Measurements from ENCODE around the gene LDHA. TPM values are rescaled to one million over a fixed set of nuclear protein-coding genes. Genes with fewer than 3 reads are reported as not detected.
"Not testable (repeated sequence)": the region's sequence is repeated elsewhere in the genome, so short reads cannot be mapped to it uniquely, and the experiment has no call there.

The LDHA gene
- total RNA-seq, 1 donor from 2014 or later = 422 TPM

GRCh38 chr11:18394928-18395734 lies 768 bp downstream of the LDHA start:
- Histone ChIP-seq H3K4me3 (peak overlapping the region; percentile 85 to 99), H3K27ac (peak overlapping the region; percentile 94 to 98), H3K27me3 (no peaks in the 10 kb centered on the region), H3K4me1 (peaks cover 5 to 18% of the 10 kb centered on the region in 2 donors), H3K9me3 (no peaks in the 10 kb centered on the region), H3K36me3 (peaks cover 35 to 37% of the 10 kb centered on the region in 2 donors)
- intact Hi-C loops (cut with DNase I) = loop anchor here (1.0 to 10.0 kb wide), 7 partner anchors 11 to 1040 kb away; partner anchors contain the start of genes NCR3LG1, TMEM86A, TSG101 and UEVLD
- DNase-seq (ENCODE audit: low spot score in 2 of 2) = peak in 1 of 2 donors; percentile 72
- no peak for TF ChIP-seq CTCF (IDR thresholded peaks at IDR 0.05)

DNA sequence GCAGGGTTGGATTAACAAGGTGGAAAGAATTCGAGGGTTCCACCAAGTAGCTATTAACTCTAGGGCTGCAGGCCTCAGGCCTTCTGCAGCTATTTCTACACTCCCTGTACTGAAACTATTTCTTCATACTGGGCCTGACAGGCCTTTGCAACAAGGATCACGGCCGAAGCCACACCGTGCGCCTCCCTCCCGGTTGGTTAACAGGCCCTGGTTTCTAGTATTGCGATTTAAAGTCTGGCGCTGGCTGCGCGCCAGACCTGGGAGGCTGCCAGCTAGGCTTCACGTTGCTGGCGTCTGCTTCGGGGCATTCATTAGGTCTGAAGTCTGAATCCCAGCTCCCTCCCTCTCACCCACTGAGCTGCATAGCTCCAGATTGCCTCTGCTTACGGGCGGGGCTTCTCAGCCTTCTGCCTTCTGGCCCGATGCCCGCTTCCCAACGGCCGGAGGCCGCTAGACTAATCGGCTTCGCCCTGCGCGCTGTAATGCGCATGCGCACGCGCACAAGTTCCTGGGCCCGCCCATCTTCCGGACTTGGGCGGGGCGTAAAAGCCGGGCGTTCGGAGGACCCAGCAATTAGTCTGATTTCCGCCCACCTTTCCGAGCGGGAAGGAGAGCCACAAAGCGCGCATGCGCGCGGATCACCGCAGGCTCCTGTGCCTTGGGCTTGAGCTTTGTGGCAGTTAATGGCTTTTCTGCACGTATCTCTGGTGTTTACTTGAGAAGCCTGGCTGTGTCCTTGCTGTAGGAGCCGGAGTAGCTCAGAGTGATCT lies 1.6 kb downstream of the LDHA start:
- H3K27me3 ChIP-seq = no peaks in the 10 kb centered on the region
- intact Hi-C loops (cut with DNase I) = loop anchor here (1.0 to 10.0 kb wide), 7 partner anchors 74 to 1041 kb away; partner anchors contain the start of genes GTF2H1, HPS5, NCR3LG1 and SPTY2D1
- peak overlapping the region; percentile 85 to 99 for H3K4me3 ChIP-seq
- H3K27ac ChIP-seq = peak overlapping the region; percentile 94 to 98
- H3K4me1 ChIP-seq = peaks cover 5 to 18% of the 10 kb centered on the region in 2 donors
- H3K36me3 ChIP-seq = peaks cover 43 to 44% of the 10 kb centered on the region in 2 donors
- peak; percentile 91 to 98 for DNase-seq (ENCODE audit: low spot score in 2 of 2)
- TF ChIP-seq CTCF (IDR thresholded peaks at IDR 0.05) = no peak
- H3K9me3 ChIP-seq = no peaks in the 10 kb centered on the region

DNA sequence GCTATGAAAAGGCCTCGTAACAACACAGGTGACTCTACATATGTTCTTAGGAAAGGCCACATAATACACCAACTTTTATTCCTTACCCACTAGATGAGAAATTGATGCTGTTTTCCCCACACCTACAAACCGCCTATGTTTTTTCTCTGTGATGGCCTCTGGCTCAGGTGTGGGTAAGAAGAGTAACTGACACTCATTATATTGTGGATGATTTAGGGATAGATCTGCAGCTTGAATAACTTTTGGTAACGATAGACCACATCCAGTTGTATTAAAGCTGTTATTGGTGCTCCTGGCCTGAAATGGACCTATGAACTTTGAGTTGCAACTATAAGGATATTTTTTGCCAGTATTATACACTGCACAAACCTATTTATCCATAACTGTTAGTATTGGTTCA lies 3.6 kb downstream of the LDHA start:
- DNase-seq (ENCODE audit: low spot score in 2 of 2) = no peak
- intact Hi-C loops (cut with DNase I) = loop anchor here (5.0 to 10.0 kb wide), 4 partner anchors 129 to 1043 kb away; partner anchors contain the start of genes NCR3LG1, TSG101 and UEVLD
- Histone ChIP-seq H3K27ac (no peak overlapping the region), H3K4me1 (peaks cover 5 to 18% of the 10 kb centered on the region in 2 donors), H3K9me3 (no peaks in the 10 kb centered on the region), H3K27me3 (no peaks in the 10 kb centered on the region), H3K4me3 (no peak overlapping the region), H3K36me3 (peaks cover 62 to 64% of the 10 kb centered on the region in 2 donors)
- no peak for TF ChIP-seq CTCF (IDR thresholded peaks at IDR 0.05)

DNA sequence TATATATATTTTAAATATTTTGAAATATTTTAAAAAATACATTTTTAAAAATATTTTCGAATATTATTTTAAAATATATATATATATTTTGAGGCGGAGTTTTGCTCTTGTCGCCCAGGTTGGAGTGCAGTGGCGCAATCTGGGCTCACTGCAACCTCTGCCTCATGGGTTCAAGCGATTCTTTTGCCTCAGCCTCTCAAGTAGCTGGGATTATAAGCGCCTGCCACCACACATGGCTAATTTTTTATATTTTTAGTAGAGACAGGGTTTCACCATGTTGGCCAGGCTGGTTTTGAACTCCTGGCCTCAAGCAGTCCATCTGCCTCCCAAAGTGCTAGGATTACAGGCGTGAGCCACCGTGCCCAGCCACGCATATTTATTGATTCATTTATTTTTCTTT lies 6.7 kb downstream of the LDHA start:
- not testable (repeated sequence) for H3K27ac ChIP-seq; H3K27me3 ChIP-seq; H3K9me3 ChIP-seq; H3K4me3 ChIP-seq; DNase-seq (ENCODE audit: low spot score in 2 of 2)
- intact Hi-C loops (cut with DNase I) = loop anchor here (10.0 kb wide), 1 partner anchor 94 kb away; no protein-coding TSS in a partner anchor
- Histone ChIP-seq H3K36me3 (peaks cover 93 to 95% of the 10 kb centered on the region in 2 donors), H3K4me1 (peaks cover 0 to 12% of the 10 kb centered on the region in 2 donors)

DNA sequence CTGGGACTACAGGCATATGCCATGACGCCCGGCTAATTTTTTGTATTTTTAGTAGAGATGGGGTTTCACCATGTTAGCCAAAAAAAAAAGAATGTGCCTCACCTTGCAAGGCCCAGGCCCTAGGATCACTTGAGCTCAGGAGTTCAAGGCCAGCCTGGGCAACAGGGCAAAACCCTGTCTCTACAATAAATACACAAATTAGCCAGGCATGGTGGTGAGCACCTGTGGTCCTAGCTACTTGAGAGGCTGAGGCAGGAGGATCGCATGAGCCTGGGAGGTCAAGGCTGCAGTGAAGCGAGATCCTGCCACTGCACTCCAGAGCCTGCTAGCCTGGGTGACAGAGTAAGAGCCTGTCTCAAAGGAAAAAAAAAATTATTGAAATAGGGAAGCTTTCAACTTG lies 9.7 kb downstream of the LDHA start:
- intact Hi-C loops (cut with DNase I) = loop anchor here (10.0 kb wide), 1 partner anchor 91 kb away; no protein-coding TSS in a partner anchor
- no peaks in the 10 kb centered on the region for H3K27me3 ChIP-seq
- H3K36me3 ChIP-seq = peaks cover 93 to 97% of the 10 kb centered on the region in 2 donors
- H3K4me3 ChIP-seq = no peak overlapping the region
- no peak for DNase-seq (ENCODE audit: low spot score in 2 of 2)
- TF ChIP-seq CTCF (IDR thresholded peaks at IDR 0.05) = no peak
- H3K4me1 ChIP-seq = no peaks in the 10 kb centered on the region
- no peak overlapping the region for H3K27ac ChIP-seq
- no peaks in the 10 kb centered on the region for H3K9me3 ChIP-seq

DNA sequence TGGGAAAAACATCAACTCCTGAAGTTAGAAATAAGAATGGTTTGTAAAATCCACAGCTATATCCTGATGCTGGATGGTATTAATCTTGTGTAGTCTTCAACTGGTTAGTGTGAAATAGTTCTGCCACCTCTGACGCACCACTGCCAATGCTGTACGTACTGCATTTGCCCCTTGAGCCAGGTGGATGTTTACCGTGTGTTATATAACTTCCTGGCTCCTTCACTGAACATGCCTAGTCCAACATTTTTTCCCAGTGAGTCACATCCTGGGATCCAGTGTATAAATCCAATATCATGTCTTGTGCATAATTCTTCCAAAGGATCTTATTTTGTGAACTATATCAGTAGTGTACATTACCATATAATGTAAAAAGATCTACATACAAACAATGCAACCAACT lies 13.0 kb downstream of the LDHA start:
- not testable (repeated sequence) for H3K4me1 ChIP-seq; H3K27me3 ChIP-seq; DNase-seq (ENCODE audit: low spot score in 2 of 2); H3K27ac ChIP-seq; H3K4me3 ChIP-seq; H3K9me3 ChIP-seq
- H3K36me3 ChIP-seq = peaks cover 60 to 65% of the 10 kb centered on the region in 2 donors
- intact Hi-C loops (cut with DNase I) = loop anchor here (10.0 kb wide), 1 partner anchor 87 kb away; no protein-coding TSS in a partner anchor
